GM11168 (cell line): ENCODE measurements around the gene CTSG.
"Not testable (repeated sequence)": the region's sequence is repeated elsewhere in the genome, so short reads cannot be mapped to it uniquely, and the experiment has no call there.

ENCODE experiments used
- in situ Hi-C: fragments of 300-500 bp; cut with MboI; formaldehyde crosslinking; loops from one replicate; pipeline ENCODE4 v1.12.0; 2022; ENCODE audit warnings: low sequenced_read_pairs; ENCODE audit not compliant: unreplicated experiment

The CTSG gene, protein sequence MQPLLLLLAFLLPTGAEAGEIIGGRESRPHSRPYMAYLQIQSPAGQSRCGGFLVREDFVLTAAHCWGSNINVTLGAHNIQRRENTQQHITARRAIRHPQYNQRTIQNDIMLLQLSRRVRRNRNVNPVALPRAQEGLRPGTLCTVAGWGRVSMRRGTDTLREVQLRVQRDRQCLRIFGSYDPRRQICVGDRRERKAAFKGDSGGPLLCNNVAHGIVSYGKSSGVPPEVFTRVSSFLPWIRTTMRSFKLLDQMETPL

DNA sequence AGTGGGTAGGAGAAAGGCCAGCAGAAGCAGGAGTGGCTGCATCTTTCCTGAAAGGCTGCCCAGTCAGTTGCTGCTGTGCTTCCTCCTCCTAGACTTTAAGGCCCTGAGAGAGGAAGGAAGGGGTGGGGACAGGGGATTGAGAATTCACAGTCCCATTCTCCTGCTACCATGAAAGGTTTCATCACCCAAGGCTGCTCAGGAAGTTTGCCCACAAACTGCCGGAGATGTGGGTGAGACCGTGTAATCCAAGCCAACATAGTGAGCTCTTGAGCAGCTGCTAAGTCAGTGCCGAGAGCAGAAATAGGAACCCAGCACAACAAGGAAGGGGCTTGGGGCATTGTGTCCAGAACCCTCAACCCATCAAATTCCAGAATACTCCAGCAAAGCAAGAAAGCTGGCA is at the start of gene CTSG:
Gene CTSG (minus strand): TSS at position 69 of the 400 bp plus-strand sequence. CDS start 27 bp downstream, at position 42.
- in situ Hi-C loops, result no loop called here

DNA sequence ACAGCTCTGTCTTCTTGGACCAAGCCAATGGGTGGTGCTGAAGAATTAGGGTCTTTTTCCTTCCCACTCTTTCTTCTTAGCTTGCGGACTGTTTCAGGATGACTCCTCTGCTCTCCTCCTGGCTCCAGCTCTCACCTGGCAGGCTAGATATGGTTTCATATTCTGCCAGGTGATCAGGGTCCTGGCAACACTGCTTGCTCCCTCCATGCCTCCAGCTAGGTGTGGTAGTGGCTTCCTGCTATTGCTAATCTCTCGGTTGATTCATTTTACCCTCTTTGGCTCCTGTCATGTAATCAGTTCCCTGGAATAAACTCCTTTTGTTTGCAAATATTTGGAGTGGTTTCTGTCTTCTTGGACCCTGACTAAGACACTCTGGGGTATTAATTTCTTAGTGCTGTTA is 37.7 kb upstream of the CTSG start:
- in situ Hi-C loops, result no loop called here

DNA sequence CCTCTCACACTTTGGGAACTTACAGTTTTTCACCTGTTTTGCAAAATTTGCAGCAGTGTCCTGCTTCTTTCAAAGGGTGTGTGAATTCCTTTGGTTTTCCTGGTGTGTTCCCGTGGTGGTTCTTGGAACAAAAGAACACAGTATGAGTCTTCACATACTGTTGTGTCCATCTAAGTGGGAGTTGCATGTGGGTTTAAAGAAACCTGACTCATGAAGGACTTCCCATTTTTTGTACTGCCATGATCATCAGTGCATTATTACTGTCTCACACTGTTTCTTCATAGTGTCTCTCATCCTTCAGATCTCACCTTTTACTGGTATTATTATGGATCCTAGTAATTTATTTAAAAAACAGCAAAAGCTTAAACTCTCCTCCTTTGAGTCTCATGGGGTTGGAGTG is 37.2 kb upstream of the CTSG start:
- in situ Hi-C loops, result no loop called here

DNA sequence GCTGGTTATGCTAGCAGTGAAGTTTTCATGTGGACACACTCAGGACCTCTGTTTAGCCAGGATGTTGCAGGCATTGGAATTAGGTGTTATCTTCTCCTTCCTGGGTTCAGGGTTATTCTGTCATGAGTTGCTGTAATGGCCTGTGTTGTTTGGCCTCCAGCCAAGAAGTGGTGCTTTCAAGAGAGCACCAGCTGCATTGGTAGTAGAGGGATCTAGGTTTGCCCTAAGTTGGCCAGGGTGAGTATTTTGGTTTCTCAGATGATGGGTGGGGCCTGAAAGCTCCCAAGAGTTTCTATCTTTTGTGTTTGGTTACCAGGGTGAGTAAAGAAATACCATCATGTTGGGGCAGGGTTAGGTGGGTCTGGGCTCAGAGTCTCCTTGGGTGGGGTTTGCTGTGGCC is 36.1 kb upstream of the CTSG start:
- in situ Hi-C loops, result no loop called here

DNA sequence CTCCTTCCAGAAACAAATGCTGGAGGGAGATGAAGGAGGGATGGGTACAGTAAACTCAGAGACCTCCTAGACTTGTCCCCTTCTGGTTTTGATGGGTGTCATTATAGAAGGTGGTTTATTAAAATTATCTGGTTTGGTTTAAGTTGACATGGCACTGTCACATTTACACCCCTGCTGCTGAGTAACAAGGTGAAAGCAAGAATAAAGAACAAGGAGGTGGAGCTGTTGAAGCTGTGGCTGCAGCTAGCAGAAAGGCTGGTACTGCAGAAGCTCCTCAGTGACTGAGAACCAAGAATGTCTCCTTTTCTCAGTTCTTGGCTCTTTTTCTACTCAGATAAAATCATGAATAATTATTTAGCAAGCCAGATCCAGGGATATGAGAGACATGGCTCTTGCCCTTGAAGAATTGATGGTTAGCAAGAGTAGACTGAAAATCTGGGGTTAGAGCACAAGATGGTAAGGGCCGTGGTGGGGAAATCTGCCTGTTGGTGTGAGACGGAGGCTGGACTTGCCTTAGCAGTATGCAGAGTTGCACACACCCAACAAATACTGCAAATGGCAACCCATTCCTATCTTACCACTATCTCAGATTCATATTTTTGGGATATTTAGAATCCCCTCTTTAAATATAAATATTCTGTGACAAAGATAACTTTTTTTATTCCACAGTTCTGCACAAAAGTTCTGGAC is 33.8 kb upstream of the CTSG start, which contains the start of gene GZMH:
Gene GZMH (minus strand): TSS at position 31 of the 690 bp plus-strand sequence. CDS start 72 bp downstream, outside the sequence.
- in situ Hi-C loops, result no loop called here

DNA sequence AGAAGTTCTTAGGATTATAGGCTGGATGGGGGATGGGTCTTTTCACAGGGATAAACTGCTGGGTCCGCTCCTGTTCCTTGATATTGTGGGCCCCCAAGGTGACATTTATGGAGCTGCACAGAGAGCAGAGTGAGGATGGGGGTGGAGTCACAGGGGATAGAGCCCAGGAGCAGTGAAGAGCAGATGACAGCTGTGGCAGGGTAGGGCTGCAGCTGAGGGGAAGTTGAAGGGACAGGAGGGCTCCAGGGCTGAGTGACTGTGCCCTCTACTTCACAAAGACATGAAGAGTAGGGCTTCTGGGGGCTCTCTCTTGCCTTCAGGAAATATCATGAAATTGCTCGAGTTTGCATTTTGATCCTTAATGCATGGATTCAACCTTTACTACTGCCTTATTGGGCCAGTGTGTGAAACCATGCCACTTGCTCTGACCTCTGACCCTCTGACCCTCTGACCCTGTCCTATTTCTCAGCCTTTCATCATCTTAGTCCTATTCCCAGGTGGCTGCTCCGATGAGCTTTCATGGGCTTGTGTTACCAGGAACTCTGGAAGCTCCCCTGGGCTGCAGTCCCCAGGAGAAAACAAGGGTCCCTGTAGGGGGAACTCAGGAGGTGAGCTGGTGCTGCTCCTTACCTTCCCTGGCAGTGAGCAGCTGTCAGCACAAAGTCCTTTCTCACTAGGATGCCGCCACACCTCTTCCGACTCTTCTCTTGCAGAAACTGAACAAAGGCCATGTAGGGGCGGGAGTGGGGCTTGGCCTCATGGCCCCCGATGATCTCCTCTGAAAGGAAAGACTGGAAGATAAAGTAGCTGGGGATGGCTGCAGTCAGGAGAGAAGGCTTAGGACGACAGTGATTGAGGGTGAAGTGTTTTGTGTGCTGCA is 31.8 kb upstream of the CTSG start:
- in situ Hi-C loops, result no loop called here

DNA sequence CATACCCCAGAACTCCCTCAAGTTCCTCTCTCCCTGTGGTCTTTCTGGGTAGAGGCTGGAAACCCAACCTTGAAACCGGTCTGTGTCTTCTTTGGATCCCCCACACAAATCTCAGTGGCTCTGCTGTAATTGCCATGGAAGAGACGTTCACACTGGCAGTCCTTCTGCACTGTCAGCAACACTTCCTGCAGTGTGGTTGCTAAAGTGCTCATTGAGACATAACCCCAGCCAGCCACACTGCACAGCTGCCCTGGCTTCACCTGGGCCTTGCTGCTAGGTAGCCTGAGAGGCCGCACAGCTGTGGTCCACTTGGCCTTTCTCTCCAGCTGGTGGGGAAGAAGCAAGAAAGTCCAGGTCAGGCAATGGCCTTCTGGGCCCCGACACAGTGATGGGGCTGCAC is 31.0 kb upstream of the CTSG start:
- in situ Hi-C loops, result no loop called here

DNA sequence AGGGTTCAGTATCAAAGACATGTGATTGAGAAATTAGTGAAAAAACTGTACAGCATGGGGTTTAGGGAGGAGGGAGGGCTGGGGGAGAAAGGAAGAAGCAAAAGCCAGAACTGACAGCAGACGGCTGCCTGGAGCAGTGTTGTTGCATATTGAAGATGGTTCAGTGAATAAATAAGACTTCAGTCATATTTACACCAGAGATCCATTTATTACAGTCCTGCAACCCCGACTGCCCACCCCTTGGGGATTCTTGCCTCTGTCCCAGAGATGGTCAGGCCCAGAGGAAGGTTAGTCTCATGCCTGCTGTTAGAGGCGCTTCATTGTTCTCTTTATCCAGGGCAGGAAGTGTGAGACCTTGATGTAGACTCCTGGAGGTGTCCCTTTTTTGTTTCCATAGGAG is 30.2 kb upstream of the CTSG start:
- in situ Hi-C loops, result no loop called here

DNA sequence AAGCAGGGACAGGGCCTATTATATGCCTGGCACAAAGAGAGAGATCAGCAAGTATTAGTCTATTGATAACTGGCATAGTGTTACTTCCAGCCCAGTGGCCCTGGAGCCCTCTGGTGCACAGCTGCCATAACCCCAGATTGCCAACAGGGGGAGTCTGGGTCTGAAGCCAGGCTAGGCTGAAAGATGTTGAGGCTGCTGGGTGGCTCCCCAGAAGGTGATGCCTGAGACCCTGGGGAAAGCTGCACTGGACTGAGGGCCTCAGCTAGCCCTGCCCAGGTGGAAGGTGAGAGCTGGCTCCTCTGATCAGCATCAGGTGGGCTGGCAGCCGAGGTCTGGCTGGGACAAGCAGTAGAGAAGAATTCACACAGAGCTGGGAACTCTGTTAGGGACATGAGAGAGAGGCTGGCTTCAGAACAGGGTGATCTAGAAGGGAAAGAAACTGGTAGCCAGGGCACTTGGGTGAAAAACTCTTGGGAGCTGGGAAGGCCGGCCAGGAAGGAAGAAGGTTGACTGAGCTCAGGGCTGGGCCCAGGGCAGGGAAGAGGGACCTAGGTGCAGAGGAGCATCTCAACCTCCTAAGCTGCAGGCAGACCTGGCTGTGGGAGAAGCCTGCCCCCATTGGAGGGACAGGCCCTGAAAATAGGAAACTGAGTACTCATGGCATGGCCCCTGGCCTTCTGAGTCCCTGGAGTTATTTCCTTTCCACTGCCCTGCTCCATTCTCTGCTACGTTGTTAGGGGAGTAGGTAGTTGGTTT is 29.6 kb upstream of the CTSG start:
- in situ Hi-C loops, result no loop called here

DNA sequence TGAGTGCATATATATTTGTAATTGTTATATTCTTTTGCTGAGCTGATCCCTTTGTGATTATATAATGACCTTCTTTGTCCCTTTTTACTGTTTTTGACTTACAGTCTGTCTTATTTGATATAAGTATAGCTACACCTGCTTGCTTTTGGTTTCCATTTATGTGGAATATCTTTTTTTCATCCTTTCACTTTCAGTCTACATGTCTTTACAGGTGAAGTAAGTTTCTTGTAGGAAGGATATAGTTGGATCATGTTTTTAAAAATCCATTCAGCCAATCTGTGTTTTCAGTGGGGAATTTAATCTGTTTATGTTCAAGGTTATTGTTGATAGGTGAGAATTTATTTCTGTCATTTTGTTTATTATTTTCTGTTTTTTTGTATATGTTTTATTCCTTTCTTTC is 21.4 kb upstream of the CTSG start:
- in situ Hi-C loops, result no loop called here

DNA sequence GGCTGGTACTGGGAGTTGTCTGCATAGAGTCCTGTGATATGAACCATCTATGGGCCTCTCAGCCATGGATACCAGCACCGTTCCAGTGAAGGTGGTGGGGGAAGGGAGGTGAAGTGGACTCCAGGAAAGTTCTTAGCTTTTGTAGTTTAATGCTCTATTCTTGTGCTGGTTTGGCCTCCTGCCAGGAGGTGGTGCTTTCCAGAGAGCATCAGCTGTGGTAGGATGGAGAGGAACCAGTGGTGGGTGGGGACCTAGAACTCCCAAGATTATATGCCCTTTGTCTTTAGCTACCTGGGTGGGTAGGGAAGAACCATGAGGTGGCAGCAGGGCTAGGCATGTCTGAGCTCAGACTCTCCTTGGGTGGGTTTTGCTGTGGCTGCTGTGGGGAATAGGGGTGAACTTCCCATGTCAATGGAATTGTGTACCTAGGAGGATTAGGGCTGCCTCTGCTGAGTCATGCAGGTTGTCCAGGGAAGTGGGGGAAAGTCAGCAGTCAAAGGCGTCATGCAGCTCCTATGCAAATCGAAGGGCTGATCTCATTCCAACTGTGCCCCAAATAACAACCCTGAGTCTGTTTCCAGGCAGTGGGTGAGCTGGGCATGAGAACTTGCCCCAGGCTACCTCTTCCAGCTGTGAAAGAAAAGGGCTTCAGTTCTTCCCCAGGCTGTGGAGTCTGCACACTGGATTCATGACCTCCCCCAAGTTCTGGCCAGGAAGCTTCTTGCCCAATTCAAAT is 19.2 kb upstream of the CTSG start:
- in situ Hi-C loops, result no loop called here

DNA sequence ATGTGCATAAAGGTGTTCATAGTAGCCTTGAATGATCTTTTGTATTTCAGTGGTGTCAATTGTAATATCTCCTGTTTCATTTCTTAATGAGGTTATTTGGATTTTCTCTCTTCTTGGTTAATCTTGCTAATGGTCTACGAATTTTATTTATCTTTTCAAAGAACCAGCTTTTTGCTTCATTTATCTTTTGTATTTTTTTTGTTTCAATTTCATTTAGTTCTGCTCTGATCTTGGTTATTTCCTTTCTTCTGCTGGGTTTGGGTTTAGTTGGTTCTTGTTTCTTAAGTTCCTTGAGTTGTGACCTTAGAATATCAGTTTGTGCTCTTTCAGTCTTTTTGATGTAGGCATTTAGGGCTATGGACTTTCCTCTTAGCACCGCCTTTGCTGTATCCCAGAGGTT is 15.0 kb upstream of the CTSG start:
- in situ Hi-C loops, result not testable (repeated sequence)

DNA sequence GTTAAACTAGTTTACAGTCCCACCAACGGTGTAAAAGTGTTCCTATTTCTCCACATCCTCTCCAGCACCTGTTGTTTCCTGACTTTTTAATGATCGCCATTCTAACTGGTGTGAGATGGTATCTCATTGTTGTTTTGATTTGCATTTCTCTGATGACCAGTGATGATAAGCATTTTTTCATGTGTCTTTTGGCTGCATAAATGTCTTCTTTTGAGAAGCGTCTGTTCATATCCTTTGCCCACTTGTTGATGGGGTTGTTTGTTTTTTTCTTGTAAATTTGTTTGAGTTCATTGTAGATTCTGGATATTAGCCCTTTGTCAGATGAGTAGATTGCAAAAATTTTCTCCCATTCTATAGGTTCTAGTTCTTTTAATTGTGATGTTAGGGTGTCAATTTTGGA is 8.4 kb upstream of the CTSG start:
- in situ Hi-C loops, result not testable (repeated sequence)

DNA sequence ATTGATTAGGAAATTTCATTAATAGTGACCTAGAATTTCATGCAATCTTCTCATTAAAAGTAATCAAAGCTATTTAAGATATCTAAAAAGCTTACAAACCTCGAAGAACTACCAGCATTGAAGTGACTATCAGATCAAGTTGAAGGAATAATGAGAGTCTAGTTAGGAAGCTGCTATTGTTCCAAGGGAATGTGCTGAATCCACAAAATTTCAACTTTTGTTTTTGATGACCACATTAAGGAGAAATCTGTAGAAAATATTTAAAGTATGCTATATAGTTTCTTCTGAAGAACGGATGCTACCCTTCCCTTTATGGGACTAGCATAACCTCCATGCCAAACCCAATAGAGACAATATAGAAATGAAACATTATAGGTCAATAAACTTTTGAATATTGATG is 2.5 kb upstream of the CTSG start:
- in situ Hi-C loops, result no loop called here

DNA sequence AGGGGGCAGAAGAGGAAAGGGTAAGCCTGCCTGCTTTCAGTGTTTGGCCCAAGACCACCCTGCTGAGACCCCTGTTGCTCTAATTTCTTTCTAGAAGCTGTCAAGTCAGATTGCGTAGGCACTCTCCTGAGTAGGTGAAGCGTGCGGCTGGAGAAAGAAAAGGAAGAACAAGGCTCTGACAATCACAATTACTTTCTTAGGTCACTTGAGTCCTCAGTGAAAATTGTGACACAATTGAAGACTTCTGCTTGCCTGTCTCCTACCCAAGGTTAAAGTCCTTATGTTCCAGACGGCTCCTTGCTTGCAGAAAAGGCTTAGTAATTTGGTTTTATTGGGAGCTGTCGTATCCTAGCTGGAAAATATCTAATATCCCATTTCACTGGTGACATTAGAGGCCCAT is 721 bp upstream of the CTSG start:
- in situ Hi-C loops, result no loop called here

DNA sequence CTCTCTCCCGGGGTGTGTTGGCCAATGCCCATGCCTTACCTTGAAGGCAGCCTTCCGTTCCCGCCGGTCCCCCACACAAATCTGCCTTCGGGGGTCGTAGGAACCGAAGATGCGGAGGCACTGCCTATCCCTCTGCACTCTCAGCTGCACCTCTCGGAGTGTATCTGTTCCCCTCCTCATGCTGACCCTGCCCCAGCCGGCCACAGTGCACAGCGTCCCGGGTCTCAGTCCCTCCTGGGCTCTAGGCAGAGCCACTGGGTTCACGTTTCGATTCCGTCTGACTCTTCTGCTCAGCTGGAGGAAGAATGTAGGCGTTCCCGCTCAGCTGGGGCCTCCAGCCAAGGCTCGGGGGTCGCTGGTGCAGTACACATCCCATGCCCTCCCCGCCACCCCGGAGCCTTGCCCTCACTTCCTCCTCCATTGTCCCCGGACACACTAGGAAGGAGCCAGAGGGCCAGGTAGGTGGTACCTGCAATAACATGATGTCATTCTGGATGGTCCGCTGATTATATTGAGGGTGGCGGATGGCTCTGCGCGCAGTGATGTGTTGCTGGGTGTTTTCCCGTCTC is 1.8 kb downstream of the CTSG start:
- in situ Hi-C loops, result no loop called here

DNA sequence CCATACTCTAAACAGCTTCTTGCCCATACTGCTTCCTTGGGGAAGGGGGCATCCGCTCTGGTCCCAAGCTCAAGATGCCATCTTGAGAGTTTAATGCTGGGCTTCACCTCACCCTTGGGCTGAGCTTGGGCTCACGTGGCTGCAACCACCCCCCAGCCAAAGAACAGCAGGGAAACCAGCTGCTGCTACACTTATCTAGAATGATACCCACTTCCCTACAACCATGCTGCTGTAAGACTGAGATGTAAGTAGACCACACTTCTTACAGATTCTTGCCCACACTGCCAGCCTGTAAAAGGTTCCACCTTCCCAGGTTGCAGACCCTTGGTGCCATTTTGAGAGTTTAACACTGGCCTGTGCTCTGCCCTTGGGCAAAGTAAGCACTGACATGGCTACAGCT is 9.7 kb downstream of the CTSG start:
- in situ Hi-C loops, result no loop called here

DNA sequence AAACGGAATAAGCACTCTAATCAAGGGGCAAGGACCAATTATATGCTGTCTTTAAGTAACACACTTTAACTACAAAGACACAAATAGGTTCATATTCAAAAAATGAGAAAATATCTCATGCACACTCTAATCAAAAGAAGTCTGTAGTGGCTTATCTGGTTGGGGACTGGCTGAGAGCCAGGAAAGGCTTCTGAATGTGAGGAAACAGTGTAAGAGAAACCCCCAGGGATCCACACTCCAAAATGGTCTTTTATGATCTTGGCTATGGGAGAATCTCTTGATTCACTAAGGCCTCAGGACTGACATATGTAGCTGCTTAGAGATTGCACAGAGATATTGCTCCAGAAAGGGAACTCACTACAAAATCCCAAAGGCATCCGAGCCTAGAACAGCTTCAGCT is 10.3 kb downstream of the CTSG start:
- in situ Hi-C loops, result no loop called here

DNA sequence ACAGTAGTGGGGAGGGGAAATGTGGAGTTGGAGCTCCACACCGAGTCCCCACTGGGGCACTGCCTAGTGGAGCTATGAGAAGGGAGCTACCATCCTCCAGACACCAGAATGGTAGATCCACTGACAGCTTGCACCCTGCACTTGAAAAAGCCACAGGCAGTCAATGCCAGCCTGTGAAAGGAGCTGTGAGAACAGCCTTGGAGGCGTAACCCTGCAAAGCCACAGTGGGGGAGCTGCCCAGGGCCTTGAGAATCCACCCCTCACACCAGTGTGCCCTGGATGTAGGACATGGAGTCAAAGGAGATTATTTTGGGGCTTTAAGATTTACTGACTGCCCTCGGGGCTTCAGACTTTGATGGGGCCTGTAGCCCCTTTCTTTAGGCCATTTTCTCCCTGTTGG is 12.5 kb downstream of the CTSG start:
- in situ Hi-C loops, result no loop called here
